Ishikawa (cell line): ENCODE measurements around the gene HLA-B.

ENCODE experiments used
- CEBPB ChIP-seq: IDR thresholded peaks from 2 replicates; pipeline ENCODE4 v1.6.1; 2012
- CREB1 ChIP-seq: IDR thresholded peaks from 2 replicates; pipeline ENCODE4 v1.6.1; 2012; ENCODE audit warnings: low read depth
- EGR1 ChIP-seq: IDR thresholded peaks from 2 replicates; pipeline ENCODE4 v1.6.1; 2012
- EP300 ChIP-seq: IDR thresholded peaks from 2 replicates; pipeline ENCODE4 v1.6.1; 2012; ENCODE audit warnings: borderline replicate concordance
- FOXM1 ChIP-seq: IDR thresholded peaks from 2 replicates; pipeline ENCODE4 v1.6.1; 2012; ENCODE audit warnings: low read depth, borderline replicate concordance
- NFIC ChIP-seq: IDR thresholded peaks from 2 replicates; pipeline ENCODE4 v1.6.1; 2012
- RAD21 ChIP-seq: IDR thresholded peaks from 2 replicates; pipeline ENCODE4 v1.6.1; 2012; ENCODE audit warnings: low read depth
- TAF1 ChIP-seq: IDR thresholded peaks from 2 replicates; pipeline ENCODE4 v1.6.1; 2012; ENCODE audit warnings: low read depth, mild to moderate bottlenecking
- TCF12 ChIP-seq: IDR thresholded peaks from 2 replicates; pipeline ENCODE4 v1.6.1; 2012; ENCODE audit warnings: low read depth
- TEAD4 ChIP-seq: IDR thresholded peaks from 2 replicates; pipeline ENCODE4 v1.6.1; 2012
- YY1 ChIP-seq: IDR thresholded peaks from 2 replicates; pipeline ENCODE4 v1.6.1; 2012; ENCODE audit warnings: low read depth
- ZBTB7A ChIP-seq: IDR thresholded peaks from 2 replicates; pipeline ENCODE4 v1.6.1; 2012; ENCODE audit warnings: low read depth
- TF ChIP-seq, protein P1 (sequence below): IDR thresholded peaks from 2 replicates; pipeline ENCODE4 v1.6.1; 2012
- TF ChIP-seq, protein P2 (sequence below): IDR thresholded peaks from 2 replicates; pipeline ENCODE4 v1.6.1; 2012; ENCODE audit warnings: low read depth, mild to moderate bottlenecking
- TF ChIP-seq, protein P3 (sequence below): IDR thresholded peaks from 2 replicates; pipeline ENCODE4 v1.6.1; 2012

The HLA-B gene

DNA sequence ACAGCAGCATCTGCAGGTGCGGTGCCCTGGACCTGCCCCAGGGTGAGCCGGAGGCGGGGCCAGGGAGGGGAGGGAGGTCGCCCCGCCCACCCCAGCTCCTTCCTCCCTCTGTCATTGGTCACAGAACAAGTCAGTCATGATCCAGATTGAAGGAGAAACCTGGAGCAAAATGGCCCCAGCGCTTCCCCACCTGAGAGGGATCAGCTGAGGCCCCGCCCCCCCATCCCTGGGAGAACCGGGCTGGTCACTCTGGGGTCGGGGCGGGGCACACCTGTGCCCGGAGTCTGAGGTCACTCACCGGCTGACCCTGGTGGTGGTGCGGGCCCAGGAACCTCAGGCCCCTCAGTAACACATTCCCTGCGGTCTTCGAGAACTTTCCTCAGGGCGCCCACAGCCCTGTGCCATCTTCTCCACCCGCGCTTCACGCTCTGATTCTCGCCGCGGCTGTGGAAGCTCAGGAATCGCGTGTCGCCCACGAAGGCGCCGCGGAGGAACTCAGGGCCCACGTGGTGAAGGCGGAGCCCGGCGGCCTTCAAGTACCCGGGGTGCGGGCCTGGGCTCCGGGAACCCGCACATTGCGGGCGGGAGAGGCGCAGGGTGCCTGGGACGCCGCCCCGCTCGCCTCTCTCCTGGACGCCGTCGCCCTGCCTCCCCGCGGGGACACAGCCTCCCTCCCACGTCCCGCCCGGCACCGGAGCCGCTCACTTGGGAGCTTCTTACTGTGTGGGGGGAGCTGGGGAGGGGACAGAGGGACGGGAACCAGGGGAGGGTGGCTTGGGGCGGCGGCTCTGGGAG, 48.7 kb downstream of the HLA-B start:
- TF ChIP-seq, protein P1, sequence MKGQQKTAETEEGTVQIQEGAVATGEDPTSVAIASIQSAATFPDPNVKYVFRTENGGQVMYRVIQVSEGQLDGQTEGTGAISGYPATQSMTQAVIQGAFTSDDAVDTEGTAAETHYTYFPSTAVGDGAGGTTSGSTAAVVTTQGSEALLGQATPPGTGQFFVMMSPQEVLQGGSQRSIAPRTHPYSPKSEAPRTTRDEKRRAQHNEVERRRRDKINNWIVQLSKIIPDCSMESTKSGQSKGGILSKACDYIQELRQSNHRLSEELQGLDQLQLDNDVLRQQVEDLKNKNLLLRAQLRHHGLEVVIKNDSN = no peak
- TF ChIP-seq, protein P2, sequence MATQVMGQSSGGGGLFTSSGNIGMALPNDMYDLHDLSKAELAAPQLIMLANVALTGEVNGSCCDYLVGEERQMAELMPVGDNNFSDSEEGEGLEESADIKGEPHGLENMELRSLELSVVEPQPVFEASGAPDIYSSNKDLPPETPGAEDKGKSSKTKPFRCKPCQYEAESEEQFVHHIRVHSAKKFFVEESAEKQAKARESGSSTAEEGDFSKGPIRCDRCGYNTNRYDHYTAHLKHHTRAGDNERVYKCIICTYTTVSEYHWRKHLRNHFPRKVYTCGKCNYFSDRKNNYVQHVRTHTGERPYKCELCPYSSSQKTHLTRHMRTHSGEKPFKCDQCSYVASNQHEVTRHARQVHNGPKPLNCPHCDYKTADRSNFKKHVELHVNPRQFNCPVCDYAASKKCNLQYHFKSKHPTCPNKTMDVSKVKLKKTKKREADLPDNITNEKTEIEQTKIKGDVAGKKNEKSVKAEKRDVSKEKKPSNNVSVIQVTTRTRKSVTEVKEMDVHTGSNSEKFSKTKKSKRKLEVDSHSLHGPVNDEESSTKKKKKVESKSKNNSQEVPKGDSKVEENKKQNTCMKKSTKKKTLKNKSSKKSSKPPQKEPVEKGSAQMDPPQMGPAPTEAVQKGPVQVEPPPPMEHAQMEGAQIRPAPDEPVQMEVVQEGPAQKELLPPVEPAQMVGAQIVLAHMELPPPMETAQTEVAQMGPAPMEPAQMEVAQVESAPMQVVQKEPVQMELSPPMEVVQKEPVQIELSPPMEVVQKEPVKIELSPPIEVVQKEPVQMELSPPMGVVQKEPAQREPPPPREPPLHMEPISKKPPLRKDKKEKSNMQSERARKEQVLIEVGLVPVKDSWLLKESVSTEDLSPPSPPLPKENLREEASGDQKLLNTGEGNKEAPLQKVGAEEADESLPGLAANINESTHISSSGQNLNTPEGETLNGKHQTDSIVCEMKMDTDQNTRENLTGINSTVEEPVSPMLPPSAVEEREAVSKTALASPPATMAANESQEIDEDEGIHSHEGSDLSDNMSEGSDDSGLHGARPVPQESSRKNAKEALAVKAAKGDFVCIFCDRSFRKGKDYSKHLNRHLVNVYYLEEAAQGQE = no peak
- TF ChIP-seq FOXM1 (no peak), EGR1 (no peak)

DNA sequence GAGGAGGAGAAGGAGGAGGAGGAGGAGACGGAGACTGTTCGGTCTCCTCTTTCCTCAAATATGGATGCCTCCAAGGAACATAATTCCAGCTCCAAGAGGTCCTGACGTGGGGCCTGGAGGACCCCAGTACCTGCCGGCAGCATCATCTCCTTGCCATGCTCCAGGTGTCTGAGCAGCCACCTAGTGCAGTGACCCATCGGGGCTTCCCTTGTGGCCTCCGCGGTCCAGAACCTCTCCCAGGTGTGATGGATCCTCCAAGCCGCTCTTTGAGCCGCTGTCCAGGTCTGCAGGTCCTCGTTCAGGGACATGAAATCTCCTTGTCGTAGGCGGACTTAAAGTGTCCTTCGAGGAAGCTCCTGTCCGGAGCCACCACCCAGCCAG, 49.3 kb downstream of the HLA-B start:
- TF ChIP-seq EP300 = no peak
- no peak for TF ChIP-seq YY1
- TF ChIP-seq, protein P3, sequence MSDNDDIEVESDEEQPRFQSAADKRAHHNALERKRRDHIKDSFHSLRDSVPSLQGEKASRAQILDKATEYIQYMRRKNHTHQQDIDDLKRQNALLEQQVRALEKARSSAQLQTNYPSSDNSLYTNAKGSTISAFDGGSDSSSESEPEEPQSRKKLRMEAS = no peak
- TF ChIP-seq TEAD4 = no peak
- TF ChIP-seq, protein P1 = no peak
- TF ChIP-seq TAF1 = no peak
- TF ChIP-seq NFIC = no peak

DNA sequence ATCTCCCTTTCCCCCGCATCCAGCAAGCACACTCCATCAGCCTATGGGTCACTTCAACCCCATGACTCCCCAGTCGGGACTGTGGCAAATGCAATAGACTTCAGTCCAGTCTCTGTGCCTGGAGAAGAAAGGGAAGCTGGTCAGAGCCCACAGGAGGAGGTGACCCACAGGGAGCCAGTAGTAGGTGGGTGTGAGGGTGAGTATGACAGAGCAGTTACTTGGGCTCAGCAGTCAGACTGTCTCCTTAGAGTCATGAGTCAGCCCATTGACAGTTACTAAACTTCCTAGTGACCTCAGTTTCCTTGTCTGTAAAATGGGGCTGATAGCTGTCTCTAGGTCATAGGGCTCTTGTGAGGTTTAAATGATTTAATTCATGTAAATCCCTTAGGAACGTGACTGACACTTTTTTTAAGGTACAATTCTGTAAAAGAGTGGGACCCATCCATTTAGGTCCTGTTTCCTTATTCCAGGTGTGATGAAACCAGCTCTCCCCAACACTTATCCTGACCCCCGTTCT, 51.2 kb downstream of the HLA-B start:
- TF ChIP-seq NFIC (no peak), EP300 (no peak), TAF1 (no peak), CEBPB (no peak), CREB1 (no peak), FOXM1 (no peak), ZBTB7A (no peak), TEAD4 (no peak), YY1 (no peak), TCF12 (no peak), EGR1 (no peak), RAD21 (no peak)
- TF ChIP-seq, protein P1 = no peak
- TF ChIP-seq, protein P2 = no peak
- TF ChIP-seq, protein P3 = no peak

DNA sequence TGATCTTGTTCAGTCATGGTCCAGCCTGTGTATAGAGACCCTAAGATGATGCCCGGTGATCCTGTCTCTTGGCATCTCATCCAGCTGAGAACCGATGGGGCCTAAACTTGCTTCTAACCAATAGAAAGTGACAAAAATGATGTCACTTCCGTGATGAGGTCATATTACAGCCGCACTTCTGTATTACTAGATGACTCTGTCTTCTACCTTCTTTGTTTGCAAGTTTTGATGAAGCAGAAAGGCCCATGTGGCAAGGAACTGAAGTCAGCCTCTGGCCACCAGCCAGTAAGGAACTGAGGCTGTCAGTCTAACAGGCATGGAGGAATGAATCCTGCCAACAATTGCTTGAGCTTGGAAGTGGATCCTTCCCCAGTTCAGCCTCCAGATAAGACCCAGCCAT, 52.3 kb downstream of the HLA-B start:
- TF ChIP-seq CEBPB (no peak), TAF1 (no peak), ZBTB7A (no peak), TCF12 (no peak), NFIC (no peak), YY1 (no peak), EGR1 (no peak), FOXM1 (no peak)
- TF ChIP-seq, protein P3 = no peak
- TF ChIP-seq, protein P2 = no peak
